PC-9 (cell line): Measurements from ENCODE around the gene DHFR. TPM values are rescaled to one million over a fixed set of nuclear protein-coding genes. Genes with fewer than 3 reads are reported as not detected.
A peak's percentile ranks its signal among the peaks of the same experiment; 100 is the strongest.
"Not testable (repeated sequence)": the region's sequence is repeated elsewhere in the genome, so short reads cannot be mapped to it uniquely, and the experiment has no call there.

Source experiments
- BruUV-seq: library from RNA; stranded (reverse); fragments of 400-500 nt; replicated peaks from 2 replicates; lab custom pipeline; 2021; lab: Mats Ljungman, UMichigan
- CTCF ChIA-PET: fragments of 300-600 bp; sonication (Branson Sonifier 250); formaldehyde crosslinking; loops from one replicate; lab custom pipeline; 2022; ENCODE audit warnings: antibody characterized with exemption; lab: Charles Lee
- POLR2A ChIA-PET: fragments of 300-600 bp; sonication (Branson Sonifier 250); formaldehyde crosslinking; loops from one replicate; lab custom pipeline; 2022; ENCODE audit warnings: antibody characterized with exemption; ENCODE audit not compliant: unreplicated experiment; lab: Charles Lee
- DNase-seq, 2 experiments: peaks; one replicate each; pipeline versions ENCODE4 v3.0.0 to v3.0.0-alpha.2; 2015 to 2022; ENCODE audit warnings: mixed read lengths in 1 of 2
- H2AFZ ChIP-seq: fragments of 200-600 bp; sonication (generic); 2 replicates; pipeline ENCODE4 v1.8.1; 2017; ENCODE audit warnings: antibody characterized with exemption
- H3F3A ChIP-seq: fragments of 200-600 bp; sonication (generic); 2 replicates; pipeline ENCODE4 v1.8.1; 2017; ENCODE audit warnings: antibody characterized with exemption, mild to moderate bottlenecking, low read depth; ENCODE audit not compliant: insufficient read depth
- H3K27ac ChIP-seq: fragments of 200-600 bp; sonication (generic); 2 replicates; pipeline ENCODE4 v1.6.1; 2016; ENCODE audit warnings: mixed run types
- H3K27me3 ChIP-seq: fragments of 200-600 bp; sonication (generic); 2 replicates; pipeline ENCODE4 v1.6.1; 2016; ENCODE audit warnings: low read depth, mixed run types; ENCODE audit not compliant: insufficient read depth
- H3K36me3 ChIP-seq: fragments of 200-600 bp; sonication (generic); 2 replicates; pipeline ENCODE4 v1.6.1; 2016; ENCODE audit warnings: low read depth, mixed run types
- H3K4me1 ChIP-seq: fragments of 200-600 bp; sonication (generic); replicated peaks from 2 replicates; pipeline ENCODE4 v1.6.1; 2016; ENCODE audit warnings: mixed run types; ENCODE audit not compliant: insufficient read depth
- H3K4me2 ChIP-seq: fragments of 200-600 bp; sonication (generic); 2 replicates; pipeline ENCODE4 v1.6.1; 2017; ENCODE audit warnings: mixed run types
- H3K4me3 ChIP-seq: fragments of 200-600 bp; sonication (generic); 2 replicates; pipeline ENCODE4 v1.6.1; 2016; ENCODE audit warnings: mixed run types
- H3K79me2 ChIP-seq: fragments of 200-600 bp; sonication (generic); 2 replicates; pipeline ENCODE4 v1.6.1; 2017; ENCODE audit warnings: low read depth, mixed run types
- H3K9me2 ChIP-seq: fragments of 200-600 bp; sonication (generic); 2 replicates; pipeline ENCODE4 v1.8.1; 2017; ENCODE audit warnings: mild to moderate bottlenecking; ENCODE audit not compliant: insufficient read depth
- H3K9me3 ChIP-seq: fragments of 200-600 bp; sonication (generic); 2 replicates; pipeline ENCODE4 v1.8.1; 2016; ENCODE audit warnings: low read depth; ENCODE audit not compliant: insufficient read depth
- H4K20me1 ChIP-seq: fragments of 200-600 bp; sonication (generic); 2 replicates; pipeline ENCODE4 v1.8.1; 2017; ENCODE audit not compliant: insufficient read depth
- CTCF ChIP-seq: fragments of 200-600 bp; sonication (generic); conservative IDR thresholded peaks from 2 replicates; pipeline ENCODE4 v1.6.1; 2017; ENCODE audit warnings: mixed run types, antibody characterized with exemption, mild to moderate bottlenecking, moderate library complexity
- EZH2 ChIP-seq: fragments of 200-600 bp; sonication (generic); IDR thresholded peaks from 2 replicates; pipeline ENCODE4 v1.8.0; 2017; ENCODE audit warnings: antibody characterized with exemption, low read depth
- intact Hi-C: fragments of 100-400 bp; cut with micrococcal nuclease; formaldehyde crosslinking; loops from one replicate; pipeline ENCODE4 v1.10.0; 2022; ENCODE audit not compliant: unreplicated experiment
- total RNA-seq: library from RNA; stranded (reverse); gene quantifications from 2 replicates; pipeline ENCODE4 v1.2.3, GENCODE V29; 2021

Gene DHFR
- total RNA-seq, 1 experiment from 2014 or later: 45.3 TPM

DNA sequence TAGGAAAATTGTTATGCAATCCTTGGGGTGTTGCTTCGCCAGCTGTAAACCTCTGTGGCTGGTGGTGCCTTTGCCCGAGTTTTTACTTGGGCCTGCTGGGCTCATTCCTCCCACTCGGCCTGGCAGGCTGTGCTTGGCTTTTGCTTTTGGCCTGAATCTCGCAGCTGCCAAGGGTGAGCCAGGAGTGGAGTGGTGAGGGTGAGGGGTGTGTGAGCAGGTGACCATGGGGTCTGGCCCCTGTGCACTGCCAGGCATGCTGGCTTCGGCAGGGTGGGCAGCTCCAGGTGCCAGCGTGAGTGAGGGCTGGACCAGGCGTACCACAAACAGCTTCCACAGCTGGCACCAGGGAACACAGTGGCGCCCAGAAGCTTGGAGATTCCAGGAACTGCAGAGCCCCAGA, 12.6 kb upstream of the DHFR start:
- CTCF ChIA-PET: no interaction called here

GRCh38 chr5:80665057-80665456, 10.3 kb upstream of the DHFR start:
- peaks cover 17% of the 10 kb centered on the region for H3K36me3 ChIP-seq
- no peak overlapping the region for H3K27ac ChIP-seq
- CTCF ChIA-PET: no interaction called here
- H3K9me2 ChIP-seq: no peaks in the 10 kb centered on the region
- intact Hi-C loops: no loop called here
- no peaks in the 10 kb centered on the region for H3F3A ChIP-seq
- TF ChIP-seq CTCF: no peak
- TF ChIP-seq EZH2: no peak
- no peak overlapping the region for H2AFZ ChIP-seq
- POLR2A ChIA-PET: interaction anchor here (0.6 to 0.7 kb wide), 2 partner anchors 491 to 517 kb away, joined by 5 to 17 read pairs; no protein-coding TSS in a partner anchor
- no peak for DNase-seq
- no peaks in the 10 kb centered on the region for H3K79me2 ChIP-seq
- no peak overlapping the region for H3K4me2 ChIP-seq
- H3K9me3 ChIP-seq: no peaks in the 10 kb centered on the region
- H4K20me1 ChIP-seq: no peaks in the 10 kb centered on the region
- no peaks in the 10 kb centered on the region for H3K27me3 ChIP-seq
- no peak overlapping the region for H3K4me3 ChIP-seq
- no TSS peak for BruUV-seq
- no peaks in the 10 kb centered on the region for H3K4me1 ChIP-seq

More for the DNA sequence above, 12.6 kb upstream of the DHFR start:
- no peaks in the 10 kb centered on the region for H3K9me3 ChIP-seq
- H4K20me1 ChIP-seq: no peaks in the 10 kb centered on the region
- no TSS peak for BruUV-seq
- no peaks in the 10 kb centered on the region for H3F3A ChIP-seq
- H3K27ac ChIP-seq: no peak overlapping the region
- H2AFZ ChIP-seq: no peak overlapping the region
- intact Hi-C loops: no loop called here
- TF ChIP-seq EZH2 (no peak), CTCF (no peak)
- H3K36me3 ChIP-seq: peaks cover 7% of the 10 kb centered on the region
- no peaks in the 10 kb centered on the region for H3K4me1 ChIP-seq
- POLR2A ChIA-PET: interaction anchor here (0.5 kb wide), 1 partner anchor 35 kb away, joined by 12 read pairs; no protein-coding TSS in a partner anchor
- no peak for DNase-seq
- H3K4me3 ChIP-seq: no peak overlapping the region
- no peaks in the 10 kb centered on the region for H3K27me3 ChIP-seq
- no peak overlapping the region for H3K4me2 ChIP-seq
- no peaks in the 10 kb centered on the region for H3K9me2 ChIP-seq
- no peaks in the 10 kb centered on the region for H3K79me2 ChIP-seq

DNA sequence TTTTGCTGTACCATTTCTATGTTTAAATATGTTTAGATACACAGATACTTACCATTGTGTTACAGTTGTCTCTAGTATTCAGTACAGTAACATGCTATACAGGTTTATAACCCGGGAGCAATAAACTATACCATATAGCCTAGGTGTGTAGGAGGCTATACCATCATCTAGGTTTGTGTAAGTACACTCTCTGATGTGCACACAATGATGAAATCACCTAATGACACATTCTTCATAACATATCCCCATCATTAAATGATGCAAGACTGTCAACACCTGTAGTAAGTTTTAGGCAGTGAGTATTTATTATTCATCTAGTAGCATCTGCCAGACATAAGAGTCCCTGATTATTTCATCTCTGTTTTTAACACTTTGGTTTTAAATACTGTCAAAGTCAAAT, 7.3 kb upstream of the DHFR start:
- POLR2A ChIA-PET: no interaction called here
- H3K27me3 ChIP-seq: no peaks in the 10 kb centered on the region
- H4K20me1 ChIP-seq: no peaks in the 10 kb centered on the region
- CTCF ChIA-PET: no interaction called here
- H3K4me1 ChIP-seq: no peaks in the 10 kb centered on the region
- no peak overlapping the region for H3K4me2 ChIP-seq
- DNase-seq: peak in 1 of 2 experiments; percentile 42
- H2AFZ ChIP-seq: no peak overlapping the region
- H3F3A ChIP-seq: no peaks in the 10 kb centered on the region
- H3K9me3 ChIP-seq: no peaks in the 10 kb centered on the region
- peaks cover 28% of the 10 kb centered on the region for H3K36me3 ChIP-seq
- BruUV-seq: no TSS peak
- H3K4me3 ChIP-seq: no peak overlapping the region
- H3K27ac ChIP-seq: peak overlapping the region; percentile 30; the same call in 1 of the 2 replicates
- TF ChIP-seq CTCF: no peak
- TF ChIP-seq EZH2: no peak
- intact Hi-C loops: no loop called here
- no peaks in the 10 kb centered on the region for H3K9me2 ChIP-seq
- H3K79me2 ChIP-seq: no peaks in the 10 kb centered on the region

- BruUV-seq, H3K4me2 ChIP-seq, H3K9me2 ChIP-seq, H3K9me3 ChIP-seq, DNase-seq, H2AFZ ChIP-seq, H3K4me1 ChIP-seq, H3K4me3 ChIP-seq, H3K27ac ChIP-seq, H3K27me3 ChIP-seq, CTCF ChIA-PET, H4K20me1 ChIP-seq, intact Hi-C loops, H3K79me2 ChIP-seq, H3F3A ChIP-seq, POLR2A ChIA-PET: not testable (repeated sequence)
- H3K36me3 ChIP-seq: peaks cover 22% of the 10 kb centered on the region; the same call in 1 of the 2 replicates
These were observed 5.9 kb upstream of the DHFR start for GRCh38 chr5:80660661-80661060.
